GM23338 (cell line): ENCODE data around the gene RFX2. TPM values are rescaled to one million over a fixed set of nuclear protein-coding genes. Genes with fewer than 3 reads are reported as not detected.

Experiments
- ATAC-seq: fragments of 200-7000 bp; cut with Tn5 transposase; 3 replicates; pipeline ENCODE4 v1.9.1; 2020
- DNase-seq: peaks from one replicate; pipeline ENCODE4 v3.0.0-alpha.2; 2015; ENCODE audit warnings: low spot score
- H2AFZ ChIP-seq: fragments of 200-600 bp; sonication (generic); 2 replicates; pipeline ENCODE4 v1.8.0; 2016; ENCODE audit warnings: antibody characterized with exemption, mild to moderate bottlenecking, moderate library complexity
- H3F3A ChIP-seq: fragments of 200-600 bp; sonication (generic); replicated peaks from 2 replicates; pipeline ENCODE4 v1.8.0; 2017; ENCODE audit warnings: antibody characterized with exemption, mixed run types, low read depth
- H3K27ac ChIP-seq: fragments of 200-600 bp; sonication (generic); 2 replicates; pipeline ENCODE4 v1.6.1; 2016; ENCODE audit warnings: low read depth
- H3K27me3 ChIP-seq: fragments of 200-600 bp; sonication (generic); 2 replicates; pipeline ENCODE4 v1.8.0; 2016; ENCODE audit warnings: mild to moderate bottlenecking, mixed run types, moderate library complexity; ENCODE audit not compliant: insufficient read depth
- H3K36me3 ChIP-seq: fragments of 200-600 bp; sonication (generic); 2 replicates; pipeline ENCODE4 v1.8.0; 2016; ENCODE audit warnings: mild to moderate bottlenecking; ENCODE audit not compliant: insufficient read depth
- H3K4me1 ChIP-seq: fragments of 200-600 bp; sonication (generic); 2 replicates; pipeline ENCODE4 v1.8.0; 2016; ENCODE audit warnings: mild to moderate bottlenecking, moderate library complexity; ENCODE audit not compliant: insufficient read depth
- H3K4me2 ChIP-seq: fragments of 200-600 bp; sonication (generic); 2 replicates; pipeline ENCODE4 v1.7.1; 2017; ENCODE audit warnings: mixed run types
- H3K4me3 ChIP-seq: fragments of 200-600 bp; sonication (generic); 2 replicates; pipeline ENCODE4 v1.6.1; 2016; ENCODE audit warnings: mixed run types
- H3K79me2 ChIP-seq: fragments of 200-600 bp; sonication (generic); replicated peaks from 2 replicates; pipeline ENCODE4 v1.8.0; 2017; ENCODE audit warnings: mild to moderate bottlenecking; ENCODE audit not compliant: insufficient read depth
- H3K9me2 ChIP-seq: fragments of 200-600 bp; sonication (generic); 2 replicates; pipeline ENCODE4 v1.8.0; 2017; ENCODE audit not compliant: insufficient read depth
- H4K20me1 ChIP-seq: fragments of 200-600 bp; sonication (generic); replicated peaks from 2 replicates; pipeline ENCODE4 v1.8.0; 2017; ENCODE audit warnings: mild to moderate bottlenecking; ENCODE audit not compliant: insufficient read depth
- H3K27ac Mint-ChIP-seq: 2 replicates; pipeline ENCODE4 v1.8.0; 2020; ENCODE audit warnings: inconsistent platforms, mild to moderate bottlenecking, moderate library complexity, mixed read lengths
- H3K27me3 Mint-ChIP-seq: 3 replicates; pipeline ENCODE4 v1.8.0; 2022; ENCODE audit warnings: low read depth, mild to moderate bottlenecking, moderate library complexity, mixed read lengths, inconsistent platforms; ENCODE audit not compliant: insufficient read depth, poor library complexity
- H3K36me3 Mint-ChIP-seq: 3 replicates; pipeline ENCODE4 v1.8.0; 2021; ENCODE audit warnings: low read depth, mild to moderate bottlenecking, inconsistent platforms, moderate library complexity, mixed read lengths
- H3K4me1 Mint-ChIP-seq: 3 replicates; pipeline ENCODE4 v1.8.0; 2020; ENCODE audit warnings: mild to moderate bottlenecking, inconsistent platforms, mixed read lengths
- H3K4me3 Mint-ChIP-seq: 3 replicates; pipeline ENCODE4 v1.8.0; 2021; ENCODE audit warnings: moderate library complexity, mild to moderate bottlenecking, inconsistent platforms, mixed read lengths
- H3K9me3 Mint-ChIP-seq: 3 replicates; pipeline ENCODE4 v1.8.0; 2020; ENCODE audit warnings: moderate library complexity, mild to moderate bottlenecking, inconsistent platforms, mixed read lengths
- EZH2 ChIP-seq: fragments of 200-600 bp; sonication (generic); IDR thresholded peaks from one replicate; pipeline ENCODE4 v1.8.0; 2017; ENCODE audit warnings: antibody characterized with exemption, mild to moderate bottlenecking, low read depth; ENCODE audit not compliant: unreplicated experiment
- JUNB ChIP-seq: IDR thresholded peaks from one replicate; pipeline ENCODE4 v1.6.1; 2016; ENCODE audit warnings: antibody characterized with exemption; ENCODE audit not compliant: unreplicated experiment
- NANOG ChIP-seq: IDR thresholded peaks from 2 replicates; pipeline ENCODE4 v1.6.1; 2016; ENCODE audit warnings: antibody characterized with exemption, borderline replicate concordance
- POLR2AphosphoS5 ChIP-seq: IDR thresholded peaks from 2 replicates; pipeline ENCODE4 v1.6.1; 2016; ENCODE audit warnings: antibody characterized with exemption, low read depth
- ZNF114 ChIP-seq: fragments of 250-450 bp; sonication (Bioruptor Pico); IDR thresholded peaks from 2 replicates; pipeline ENCODE4 v1.5.0; 2020; ENCODE audit warnings: mild to moderate bottlenecking, moderate library complexity
- ZNF331 ChIP-seq: fragments of 250-450 bp; sonication (Bioruptor Pico); IDR thresholded peaks from 2 replicates; pipeline ENCODE4 v1.5.0; 2020; ENCODE audit warnings: low read depth, mild to moderate bottlenecking, moderate library complexity
- polyA plus RNA-seq: library from polyadenylated mRNA; unstranded; fragments of >200 nt; fragmentation: Nextera tagmentation; extraction: Ambion mirVana; gene quantifications from 2 replicates; pipeline ENCODE4 v1.2.1, GENCODE V29; 2016
- total RNA-seq: library from RNA; depleted of rRNA; stranded (reverse); fragments of >200 nt; shearing (Covaris generic); gene quantifications from 2 replicates; pipeline ENCODE4 v1.2.3, GENCODE V29; 2014
- TF ChIP-seq, protein P1 (sequence below): fragments of 250-450 bp; sonication (Bioruptor Pico); IDR thresholded peaks from 2 replicates; pipeline ENCODE4 v1.5.0; 2020; ENCODE audit warnings: mild to moderate bottlenecking, moderate library complexity
- TF ChIP-seq, protein P2 (sequence below), 2 experiments: fragments of 200-600 bp in 1 of 2; sonication (generic) in 1 of 2; conservative IDR thresholded peaks; 2 replicates each; pipeline versions ENCODE4 v1.5.1 to v1.6.1; 2016 to 2017; ENCODE audit warnings: antibody characterized with exemption in 2 of 2, low read depth in 2 of 2, mild to moderate bottlenecking in 2 of 2, moderate library complexity in 1 of 2
- TF ChIP-seq, protein P3 (sequence below): IDR thresholded peaks from 2 replicates; pipeline ENCODE4 v1.6.1; 2016; ENCODE audit warnings: antibody characterized with exemption

RFX2 gene
- total and polyA plus RNA-seq, 2 experiments from 2014 or later = 4.6 to 13.0 TPM

DNA sequence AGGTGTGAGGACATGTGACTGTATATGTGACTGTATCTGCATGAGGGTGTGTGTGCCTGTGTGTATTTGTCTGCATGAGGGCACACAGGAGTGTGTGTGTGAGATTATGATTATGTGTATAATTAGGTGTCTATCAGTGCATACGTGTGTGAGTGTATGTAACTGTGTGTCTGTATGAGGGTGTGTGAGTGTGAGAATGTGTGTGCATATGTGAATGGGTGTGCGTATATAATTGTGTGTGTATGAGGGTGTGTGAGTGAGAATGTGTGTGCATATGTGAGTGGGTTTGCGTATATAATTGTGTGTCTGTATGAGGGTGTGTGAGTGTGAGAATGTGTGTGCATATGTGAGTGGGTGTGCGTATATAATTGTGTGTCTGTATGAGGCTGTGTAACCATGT lies 22.2 kb upstream of the RFX2 start (continued):
- TF ChIP-seq, protein P1, sequence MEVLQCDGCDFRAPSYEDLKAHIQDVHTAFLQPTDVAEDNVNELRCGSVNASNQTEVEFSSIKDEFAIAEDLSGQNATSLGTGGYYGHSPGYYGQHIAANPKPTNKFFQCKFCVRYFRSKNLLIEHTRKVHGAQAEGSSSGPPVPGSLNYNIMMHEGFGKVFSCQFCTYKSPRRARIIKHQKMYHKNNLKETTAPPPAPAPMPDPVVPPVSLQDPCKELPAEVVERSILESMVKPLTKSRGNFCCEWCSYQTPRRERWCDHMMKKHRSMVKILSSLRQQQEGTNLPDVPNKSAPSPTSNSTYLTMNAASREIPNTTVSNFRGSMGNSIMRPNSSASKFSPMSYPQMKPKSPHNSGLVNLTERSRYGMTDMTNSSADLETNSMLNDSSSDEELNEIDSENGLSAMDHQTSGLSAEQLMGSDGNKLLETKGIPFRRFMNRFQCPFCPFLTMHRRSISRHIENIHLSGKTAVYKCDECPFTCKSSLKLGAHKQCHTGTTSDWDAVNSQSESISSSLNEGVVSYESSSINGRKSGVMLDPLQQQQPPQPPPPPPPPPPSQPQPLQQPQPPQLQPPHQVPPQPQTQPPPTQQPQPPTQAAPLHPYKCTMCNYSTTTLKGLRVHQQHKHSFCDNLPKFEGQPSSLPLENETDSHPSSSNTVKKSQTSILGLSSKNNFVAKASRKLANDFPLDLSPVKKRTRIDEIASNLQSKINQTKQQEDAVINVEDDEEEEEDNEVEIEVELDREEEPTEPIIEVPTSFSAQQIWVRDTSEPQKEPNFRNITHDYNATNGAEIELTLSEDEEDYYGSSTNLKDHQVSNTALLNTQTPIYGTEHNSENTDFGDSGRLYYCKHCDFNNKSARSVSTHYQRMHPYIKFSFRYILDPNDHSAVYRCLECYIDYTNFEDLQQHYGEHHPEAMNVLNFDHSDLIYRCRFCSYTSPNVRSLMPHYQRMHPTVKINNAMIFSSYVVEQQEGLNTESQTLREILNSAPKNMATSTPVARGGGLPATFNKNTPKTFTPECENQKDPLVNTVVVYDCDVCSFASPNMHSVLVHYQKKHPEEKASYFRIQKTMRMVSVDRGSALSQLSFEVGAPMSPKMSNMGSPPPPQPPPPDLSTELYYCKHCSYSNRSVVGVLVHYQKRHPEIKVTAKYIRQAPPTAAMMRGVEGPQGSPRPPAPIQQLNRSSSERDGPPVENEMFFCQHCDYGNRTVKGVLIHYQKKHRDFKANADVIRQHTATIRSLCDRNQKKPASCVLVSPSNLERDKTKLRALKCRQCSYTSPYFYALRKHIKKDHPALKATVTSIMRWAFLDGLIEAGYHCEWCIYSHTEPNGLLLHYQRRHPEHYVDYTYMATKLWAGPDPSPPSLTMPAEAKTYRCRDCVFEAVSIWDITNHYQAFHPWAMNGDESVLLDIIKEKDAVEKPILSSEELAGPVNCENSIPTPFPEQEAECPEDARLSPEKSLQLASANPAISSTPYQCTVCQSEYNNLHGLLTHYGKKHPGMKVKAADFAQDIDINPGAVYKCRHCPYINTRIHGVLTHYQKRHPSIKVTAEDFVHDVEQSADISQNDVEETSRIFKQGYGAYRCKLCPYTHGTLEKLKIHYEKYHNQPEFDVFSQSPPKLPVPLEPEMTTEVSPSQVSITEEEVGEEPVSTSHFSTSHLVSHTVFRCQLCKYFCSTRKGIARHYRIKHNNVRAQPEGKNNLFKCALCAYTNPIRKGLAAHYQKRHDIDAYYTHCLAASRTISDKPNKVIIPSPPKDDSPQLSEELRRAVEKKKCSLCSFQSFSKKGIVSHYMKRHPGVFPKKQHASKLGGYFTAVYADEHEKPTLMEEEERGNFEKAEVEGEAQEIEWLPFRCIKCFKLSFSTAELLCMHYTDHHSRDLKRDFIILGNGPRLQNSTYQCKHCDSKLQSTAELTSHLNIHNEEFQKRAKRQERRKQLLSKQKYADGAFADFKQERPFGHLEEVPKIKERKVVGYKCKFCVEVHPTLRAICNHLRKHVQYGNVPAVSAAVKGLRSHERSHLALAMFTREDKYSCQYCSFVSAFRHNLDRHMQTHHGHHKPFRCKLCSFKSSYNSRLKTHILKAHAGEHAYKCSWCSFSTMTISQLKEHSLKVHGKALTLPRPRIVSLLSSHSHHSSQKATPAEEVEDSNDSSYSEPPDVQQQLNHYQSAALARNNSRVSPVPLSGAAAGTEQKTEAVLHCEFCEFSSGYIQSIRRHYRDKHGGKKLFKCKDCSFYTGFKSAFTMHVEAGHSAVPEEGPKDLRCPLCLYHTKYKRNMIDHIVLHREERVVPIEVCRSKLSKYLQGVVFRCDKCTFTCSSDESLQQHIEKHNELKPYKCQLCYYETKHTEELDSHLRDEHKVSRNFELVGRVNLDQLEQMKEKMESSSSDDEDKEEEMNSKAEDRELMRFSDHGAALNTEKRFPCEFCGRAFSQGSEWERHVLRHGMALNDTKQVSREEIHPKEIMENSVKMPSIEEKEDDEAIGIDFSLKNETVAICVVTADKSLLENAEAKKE = no peak
- TF ChIP-seq NANOG = no peak
- TF ChIP-seq ZNF331 = no peak
- TF ChIP-seq, protein P2, sequence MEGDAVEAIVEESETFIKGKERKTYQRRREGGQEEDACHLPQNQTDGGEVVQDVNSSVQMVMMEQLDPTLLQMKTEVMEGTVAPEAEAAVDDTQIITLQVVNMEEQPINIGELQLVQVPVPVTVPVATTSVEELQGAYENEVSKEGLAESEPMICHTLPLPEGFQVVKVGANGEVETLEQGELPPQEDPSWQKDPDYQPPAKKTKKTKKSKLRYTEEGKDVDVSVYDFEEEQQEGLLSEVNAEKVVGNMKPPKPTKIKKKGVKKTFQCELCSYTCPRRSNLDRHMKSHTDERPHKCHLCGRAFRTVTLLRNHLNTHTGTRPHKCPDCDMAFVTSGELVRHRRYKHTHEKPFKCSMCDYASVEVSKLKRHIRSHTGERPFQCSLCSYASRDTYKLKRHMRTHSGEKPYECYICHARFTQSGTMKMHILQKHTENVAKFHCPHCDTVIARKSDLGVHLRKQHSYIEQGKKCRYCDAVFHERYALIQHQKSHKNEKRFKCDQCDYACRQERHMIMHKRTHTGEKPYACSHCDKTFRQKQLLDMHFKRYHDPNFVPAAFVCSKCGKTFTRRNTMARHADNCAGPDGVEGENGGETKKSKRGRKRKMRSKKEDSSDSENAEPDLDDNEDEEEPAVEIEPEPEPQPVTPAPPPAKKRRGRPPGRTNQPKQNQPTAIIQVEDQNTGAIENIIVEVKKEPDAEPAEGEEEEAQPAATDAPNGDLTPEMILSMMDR (conservative IDR thresholded peaks at IDR 0.05; ENCODE audit: low read depth in 2 of 2) = no peak

DNA sequence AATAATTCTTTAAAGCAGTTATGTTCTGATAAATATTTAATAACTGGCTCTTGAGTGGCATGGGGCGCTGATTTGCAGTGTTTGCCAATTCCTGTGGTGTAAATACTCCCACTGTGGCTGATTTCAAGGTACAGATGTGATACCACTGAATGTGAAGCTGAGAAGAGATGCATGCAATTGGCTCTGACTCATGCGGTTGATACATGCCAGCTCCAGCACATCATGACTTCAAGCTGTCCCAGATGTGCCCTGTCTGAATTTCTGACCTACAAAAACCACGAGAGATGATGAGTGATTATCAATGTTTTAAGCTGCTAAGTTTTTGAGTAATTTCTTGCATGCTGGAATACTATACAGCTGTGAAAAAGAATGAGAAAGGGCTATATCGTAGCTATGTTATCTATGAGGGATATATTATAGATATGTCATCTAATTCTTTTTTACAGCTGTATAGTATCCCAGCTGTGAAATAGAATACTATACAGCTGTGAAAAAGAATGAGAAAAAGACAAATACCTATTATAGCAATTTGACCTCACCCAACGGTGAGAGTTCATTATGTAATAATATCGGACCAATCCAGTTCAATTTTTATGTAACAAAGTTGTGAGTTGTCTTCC lies 17.5 kb upstream of the RFX2 start:
- no peak overlapping the region for H3K27ac ChIP-seq
- peaks cover 11% of the 10 kb centered on the region; the same call in 2 of the 3 replicates for H3K36me3 Mint-ChIP-seq
- no peaks in the 10 kb centered on the region for H3K27me3 ChIP-seq
- no peak overlapping the region for H3K27ac Mint-ChIP-seq
- H3F3A ChIP-seq = no peaks in the 10 kb centered on the region
- H3K4me1 Mint-ChIP-seq = no peaks in the 10 kb centered on the region
- H3K9me2 ChIP-seq = no peaks in the 10 kb centered on the region
- no peaks in the 10 kb centered on the region for H3K36me3 ChIP-seq
- H3K27me3 Mint-ChIP-seq = peaks cover 6% of the 10 kb centered on the region
- H4K20me1 ChIP-seq = no peaks in the 10 kb centered on the region
- H2AFZ ChIP-seq = no peak overlapping the region
- H3K79me2 ChIP-seq = no peaks in the 10 kb centered on the region
- H3K4me2 ChIP-seq = no peak overlapping the region
- H3K9me3 Mint-ChIP-seq = peaks cover 55% of the 10 kb centered on the region
- H3K4me3 Mint-ChIP-seq = no peak overlapping the region
- ATAC-seq = no peak
- no peak for TF ChIP-seq EZH2
- no peak for TF ChIP-seq POLR2AphosphoS5
- TF ChIP-seq ZNF114 (CRISPR knock-in tag) = no peak
- TF ChIP-seq JUNB = no peak
- TF ChIP-seq, protein P3, sequence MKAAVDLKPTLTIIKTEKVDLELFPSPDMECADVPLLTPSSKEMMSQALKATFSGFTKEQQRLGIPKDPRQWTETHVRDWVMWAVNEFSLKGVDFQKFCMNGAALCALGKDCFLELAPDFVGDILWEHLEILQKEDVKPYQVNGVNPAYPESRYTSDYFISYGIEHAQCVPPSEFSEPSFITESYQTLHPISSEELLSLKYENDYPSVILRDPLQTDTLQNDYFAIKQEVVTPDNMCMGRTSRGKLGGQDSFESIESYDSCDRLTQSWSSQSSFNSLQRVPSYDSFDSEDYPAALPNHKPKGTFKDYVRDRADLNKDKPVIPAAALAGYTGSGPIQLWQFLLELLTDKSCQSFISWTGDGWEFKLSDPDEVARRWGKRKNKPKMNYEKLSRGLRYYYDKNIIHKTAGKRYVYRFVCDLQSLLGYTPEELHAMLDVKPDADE = no peak
- DNase-seq = no peak
- H3K4me1 ChIP-seq = no peaks in the 10 kb centered on the region
- no peak overlapping the region for H3K4me3 ChIP-seq
